K562 (cell line): Measurements from ENCODE around the gene USH1G. TPM values are rescaled to one million over a fixed set of nuclear protein-coding genes. Genes with fewer than 3 reads are reported as not detected.

Experiments used
- ATAC-seq: fragments of 200-7000 bp; cut with Tn5 transposase; 3 replicates; pipeline ENCODE4 v1.9.1; 2020; ENCODE audit warnings: moderate library complexity
- BruUV-seq: library from RNA; stranded (reverse); fragments of 400-500 nt; replicated peaks from 2 replicates; lab custom pipeline; 2021; lab: Mats Ljungman, UMichigan
- CTCF ChIA-PET: fragments of 300-600 bp; formaldehyde crosslinking; extraction: SDS; loops from one replicate; lab custom pipeline; 2021; ENCODE audit warnings: low intra/inter-chr PET ratio; lab: Yijun Ruan, JAX
- POLR2A ChIA-PET: fragments of 300-600, 350-650 bp; sonication (Branson Sonifier 250); formaldehyde crosslinking; extraction: SDS; loops from one replicate; lab custom pipeline; 2021; ENCODE audit warnings: antibody characterized with exemption, inconsistent platforms; lab: Yijun Ruan, JAX
- DNase-seq, 4 experiments: peaks; one replicate each; pipeline versions ENCODE4 v3.0.0 to v3.0.0-alpha.2; 2011 to 2018; ENCODE audit warnings: low spot score in 3 of 4, mixed read lengths in 3 of 4; ENCODE audit errors: extremely low read depth in 1 of 4
- FAIRE-seq: peaks from 2 replicates; lab custom pipeline; 2011; peaks lifted over from hg19 to GRCh38; lab: Jason Lieb, UNC
- H2AFZ ChIP-seq: 2 replicates; pipeline ENCODE4 v1.6.0; 2011; ENCODE audit warnings: low read depth, low read length, control low read depth, inconsistent platforms
- H3K27ac ChIP-seq: fragments of 200-600 bp; 3 replicates; pipeline ENCODE4 v1.8.0; 2011; ENCODE audit warnings: low read depth, mild to moderate bottlenecking, control low read depth, inconsistent platforms, low read length, moderate library complexity, mixed read lengths; ENCODE audit errors: extremely low read depth
- H3K27me3 ChIP-seq, 2 experiments: fragments of 300-600 bp in 1 of 2; 2 replicates in 1 of 2; 3 replicates in 1 of 2; pipeline versions ENCODE4 v1.6.0 to v1.8.0; 2011; ENCODE audit warnings: inconsistent platforms in 2 of 2, low read length in 2 of 2, mild to moderate bottlenecking in 1 of 2, mixed read lengths in 1 of 2, moderate library complexity in 1 of 2; ENCODE audit not compliant: control insufficient read depth in 2 of 2, insufficient read depth in 2 of 2
- H3K36me3 ChIP-seq: fragments of 300-600 bp; 3 replicates; pipeline ENCODE4 v1.8.0; 2011; ENCODE audit warnings: mild to moderate bottlenecking, low read length, inconsistent platforms; ENCODE audit not compliant: control insufficient read depth, insufficient read depth
- H3K4me1 ChIP-seq, 2 experiments: fragments of 200-600 bp in 1 of 2; replicated peaks in 1 of 2; 2 replicates in 1 of 2; 3 replicates in 1 of 2; pipeline versions ENCODE4 v1.5.1 to v1.8.0; 2011; ENCODE audit warnings: inconsistent platforms in 2 of 2, low read length in 2 of 2, mild to moderate bottlenecking in 1 of 2, mixed read lengths in 1 of 2, moderate library complexity in 1 of 2; ENCODE audit not compliant: control insufficient read depth in 2 of 2, insufficient read depth in 2 of 2
- H3K4me2 ChIP-seq: 2 replicates; pipeline ENCODE4 v1.6.1; 2011; ENCODE audit warnings: low read length, control low read depth, inconsistent platforms, mixed read lengths; ENCODE audit not compliant: insufficient read depth
- H3K4me3 ChIP-seq: fragments of 200-600 bp; sonication (generic), shearing (Covaris generic); 2 replicates; pipeline ENCODE4 v1.5.1; 2016; ENCODE audit warnings: control low read depth, inconsistent platforms
- H3K79me2 ChIP-seq: fragments of 200-600 bp; 3 replicates; pipeline ENCODE4 v1.8.0; 2011; ENCODE audit warnings: low read length, inconsistent platforms; ENCODE audit not compliant: control insufficient read depth, insufficient read depth
- H3K9ac ChIP-seq, 2 experiments: 2 replicates each; pipeline versions ENCODE4 v1.6.0 to v1.6.1; 2011; ENCODE audit warnings: low read depth in 2 of 2, low read length in 2 of 2, control low read depth in 1 of 2, inconsistent platforms in 1 of 2, mild to moderate bottlenecking in 1 of 2, mixed read lengths in 1 of 2; ENCODE audit not compliant: insufficient read depth in 1 of 2
- H3K9me1 ChIP-seq: one replicate; pipeline ENCODE4 v1.6.0; 2011; ENCODE audit warnings: inconsistent platforms, mild to moderate bottlenecking, low read length, moderate library complexity; ENCODE audit not compliant: control insufficient read depth, insufficient read depth
- H3K9me3 ChIP-seq: replicated peaks from 2 replicates; pipeline ENCODE4 v1.5.1; 2011; ENCODE audit warnings: low read depth, low read length, inconsistent platforms; ENCODE audit not compliant: control insufficient read depth, insufficient read depth
- H4K20me1 ChIP-seq: replicated peaks from 2 replicates; pipeline ENCODE4 v1.6.1; 2011; ENCODE audit warnings: low read length, inconsistent platforms, mixed read lengths; ENCODE audit not compliant: control insufficient read depth, insufficient read depth
- ETS2 ChIP-seq: IDR thresholded peaks from 2 replicates; pipeline ENCODE4 v1.6.1; 2016; ENCODE audit warnings: borderline replicate concordance, missing genetic modification characterization, mild to moderate bottlenecking, moderate library complexity, missing compliant biosample characterization; ENCODE audit not compliant: poor library complexity, severe bottlenecking
- MAZ ChIP-seq, 2 experiments: fragments of 450-650 bp in 1 of 2; sonication (generic) in 1 of 2; formaldehyde crosslinking; IDR thresholded peaks in 1 of 2; conservative IDR thresholded peaks in 1 of 2; 2 replicates each; pipeline versions ENCODE4 v1.4.0 to v1.5.0; 2020; ENCODE audit warnings: mild to moderate bottlenecking in 1 of 2, missing genetic modification reagents in 1 of 2
- RBBP5 ChIP-seq: fragments of 200-600 bp; sonication (generic); IDR thresholded peaks from 2 replicates; pipeline ENCODE4 v1.6.1; 2012; ENCODE audit warnings: borderline replicate concordance, mild to moderate bottlenecking, low read length, control low read depth, inconsistent platforms; ENCODE audit not compliant: insufficient read depth, poor library complexity, severe bottlenecking
- ZNF507 ChIP-seq: conservative IDR thresholded peaks from 2 replicates; pipeline ENCODE4 v1.6.1; 2017; ENCODE audit warnings: missing genetic modification characterization, missing compliant biosample characterization
- ZNF586 ChIP-seq: fragments of 450-650 bp; formaldehyde crosslinking; conservative IDR thresholded peaks from 2 replicates; pipeline ENCODE4 v1.4.0; 2020; ENCODE audit warnings: mild to moderate bottlenecking, moderate library complexity
- ZNF76 ChIP-seq: fragments of 250-450 bp; sonication (Bioruptor Pico); IDR thresholded peaks from 2 replicates; pipeline ENCODE4 v1.4.0; 2020; ENCODE audit warnings: mild to moderate bottlenecking, moderate library complexity, borderline replicate concordance
- WGBS: fragments of 100-300 bp; shearing (Covaris generic); methylation state at CpG from one replicate; pipeline ENCODE4 v1.1.6; 2016; ENCODE audit warnings: low coverage, mixed read lengths; ENCODE audit not compliant: insufficient coverage; ENCODE audit errors: missing lambda C conversion rate; 5-methylcytosine and 5-hydroxymethylcytosine counted together
- in situ Hi-C: fragments of 300-500 bp; cut with MboI; formaldehyde crosslinking; loops from 4 replicates; pipeline ENCODE4 v1.15.0; 2018; ENCODE audit warnings: inconsistent platforms, mixed read lengths
- intact Hi-C: fragments of 100-400 bp; cut with micrococcal nuclease; formaldehyde crosslinking; loops from 2 replicates; pipeline ENCODE4 v1.14.2; 2022
- polyA plus RNA-seq, 8 experiments: library from polyadenylated mRNA; depleted of rRNA in 4 of 8; stranded (reverse) in 5 of 8; unstranded in 3 of 8; fragments of >200 nt; fragmentation: Nextera tagmentation in 2 of 8; fragmentation: Illumina TruSeq in 1 of 8; extraction: Ambion mirVana in 2 of 8; extraction: Trizol in 1 of 8; gene quantifications; 2 replicates each; pipeline versions ENCODE4 v1.2.1 to v1.2.3, GENCODE V29; 2011 to 2014; ENCODE audit warnings: inconsistent platforms in 1 of 8, missing spikeins in 1 of 8
- total RNA-seq, 7 experiments: library from RNA; depleted of rRNA in 6 of 7; stranded (reverse); fragments of >200 nt in 6 of 7; fragmentation: Illumina TruSeq in 2 of 7; extraction: Trizol in 2 of 7; gene quantifications; 2 replicates each; pipeline versions ENCODE4 v1.2.1 to v1.2.3, GENCODE V29; 2011 to 2021; ENCODE audit warnings: low replicate concordance in 1 of 7
- TF ChIP-seq, protein P1 (sequence below), 2 experiments: fragments of 450-650 bp in 1 of 2; sonication (generic) in 1 of 2; formaldehyde crosslinking in 1 of 2; IDR thresholded peaks; 2 replicates each; pipeline versions ENCODE4 v1.7.1 to v1.9.0; 2016 to 2022; ENCODE audit warnings: inconsistent platforms in 1 of 2, mild to moderate bottlenecking in 1 of 2, missing genetic modification reagents in 1 of 2
- TF ChIP-seq, protein P2 (sequence below): fragments of 450-650 bp; formaldehyde crosslinking; IDR thresholded peaks from 2 replicates; pipeline ENCODE4 v1.4.0; 2022; ENCODE audit warnings: missing genetic modification characterization

The USH1G gene
- total and polyA plus RNA-seq, 9 of the 15 experiments (the other 6 are each of a cell fraction or from before 2014, with no cell fraction given) = 0.22 to 1.00 (median 0.64) TPM; not detected in 2

DNA sequence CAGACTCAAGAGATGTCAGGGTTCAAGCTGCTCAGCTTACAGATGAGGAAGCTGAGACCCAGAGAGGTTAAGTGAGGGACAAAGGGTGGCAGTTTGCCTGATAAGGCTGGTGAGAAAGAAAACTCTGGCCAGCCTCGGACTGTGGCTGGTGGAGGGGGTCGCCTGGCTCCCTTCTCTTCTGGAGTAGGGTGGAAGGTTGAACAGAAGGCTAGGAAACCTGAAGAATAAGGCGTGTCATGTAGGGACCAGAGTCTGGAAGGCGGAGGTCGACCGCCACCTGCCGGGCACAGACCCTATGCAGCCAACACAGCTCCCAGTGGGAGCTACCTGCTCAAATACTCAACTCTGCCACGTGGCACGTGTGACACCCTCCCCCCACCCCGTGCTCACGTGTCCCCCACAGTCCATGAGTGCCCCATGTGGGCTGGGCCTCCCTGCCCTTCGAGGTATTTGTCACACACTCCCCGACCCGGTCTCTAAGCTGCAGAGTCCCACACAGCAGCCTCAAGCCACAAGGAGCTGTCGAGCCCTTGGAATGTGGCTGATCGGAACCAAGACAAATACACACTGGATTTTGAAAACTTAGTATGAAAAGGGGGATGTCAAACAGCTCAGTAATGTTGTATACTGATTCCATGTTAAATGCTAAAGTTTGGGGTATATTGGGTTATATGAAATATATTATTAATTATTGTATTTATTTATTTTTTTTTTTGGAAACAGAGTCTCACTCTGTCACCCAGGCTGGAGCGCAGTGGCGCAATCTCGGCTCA is 37.7 kb upstream of the USH1G start:
- H3K36me3 ChIP-seq = no peaks in the 10 kb centered on the region
- peak overlapping the region; percentile 15; the same call in 1 of the 3 replicates for H3K27ac ChIP-seq
- BruUV-seq = no TSS peak
- peak overlapping the region; percentile 54 for H3K4me2 ChIP-seq
- 8% methylated on average over 15 of the region's 19 CpGs for WGBS
- peak; percentile 91 to 92 (median 92) for DNase-seq
- intact Hi-C loops = loop anchor here (1.0 to 5.0 kb wide), 6 partner anchors 46 to 452 kb away; no protein-coding TSS in a partner anchor
- H3K27me3 ChIP-seq = no peaks in the 10 kb centered on the region; a peak in 1 of 5 replicates
- POLR2A ChIA-PET = interaction anchor here (0.5 to 2.5 kb wide), 33 partner anchors 9 to 280 kb away, joined by 3 to 16 read pairs (median 4); partner anchors contain the start of genes ARMC7, FDXR, MRPL58 and NUP85
- peak overlapping the region; percentile 93 for H2AFZ ChIP-seq
- H3K9me3 ChIP-seq = peaks cover 4% of the 10 kb centered on the region; the same call in 1 of the 2 replicates
- peaks cover 10 to 49% of the 10 kb centered on the region in 2 experiments; a peak in 4 of 5 replicates for H3K4me1 ChIP-seq
- CTCF ChIA-PET = interaction anchor here (0.5 to 6.3 kb wide), 13 partner anchors 36 to 710 kb away, joined by 3 to 86 read pairs (median 7); partner anchors contain the start of genes OTOP2 and USH1G
- in situ Hi-C loops = loop anchor here (5.0 kb wide), 1 partner anchor 152 kb away; no protein-coding TSS in a partner anchor
- FAIRE-seq = peak; percentile 92
- no peak overlapping the region for H3K4me3 ChIP-seq
- no peaks in the 10 kb centered on the region for H4K20me1 ChIP-seq
- H3K9me1 ChIP-seq = no peaks in the 10 kb centered on the region
- peak overlapping the region; percentile 15 to 57; a peak in 1 of 4 replicates for H3K9ac ChIP-seq
- peak; percentile 89 for ATAC-seq
- no peaks in the 10 kb centered on the region for H3K79me2 ChIP-seq
- TF ChIP-seq, protein P1, sequence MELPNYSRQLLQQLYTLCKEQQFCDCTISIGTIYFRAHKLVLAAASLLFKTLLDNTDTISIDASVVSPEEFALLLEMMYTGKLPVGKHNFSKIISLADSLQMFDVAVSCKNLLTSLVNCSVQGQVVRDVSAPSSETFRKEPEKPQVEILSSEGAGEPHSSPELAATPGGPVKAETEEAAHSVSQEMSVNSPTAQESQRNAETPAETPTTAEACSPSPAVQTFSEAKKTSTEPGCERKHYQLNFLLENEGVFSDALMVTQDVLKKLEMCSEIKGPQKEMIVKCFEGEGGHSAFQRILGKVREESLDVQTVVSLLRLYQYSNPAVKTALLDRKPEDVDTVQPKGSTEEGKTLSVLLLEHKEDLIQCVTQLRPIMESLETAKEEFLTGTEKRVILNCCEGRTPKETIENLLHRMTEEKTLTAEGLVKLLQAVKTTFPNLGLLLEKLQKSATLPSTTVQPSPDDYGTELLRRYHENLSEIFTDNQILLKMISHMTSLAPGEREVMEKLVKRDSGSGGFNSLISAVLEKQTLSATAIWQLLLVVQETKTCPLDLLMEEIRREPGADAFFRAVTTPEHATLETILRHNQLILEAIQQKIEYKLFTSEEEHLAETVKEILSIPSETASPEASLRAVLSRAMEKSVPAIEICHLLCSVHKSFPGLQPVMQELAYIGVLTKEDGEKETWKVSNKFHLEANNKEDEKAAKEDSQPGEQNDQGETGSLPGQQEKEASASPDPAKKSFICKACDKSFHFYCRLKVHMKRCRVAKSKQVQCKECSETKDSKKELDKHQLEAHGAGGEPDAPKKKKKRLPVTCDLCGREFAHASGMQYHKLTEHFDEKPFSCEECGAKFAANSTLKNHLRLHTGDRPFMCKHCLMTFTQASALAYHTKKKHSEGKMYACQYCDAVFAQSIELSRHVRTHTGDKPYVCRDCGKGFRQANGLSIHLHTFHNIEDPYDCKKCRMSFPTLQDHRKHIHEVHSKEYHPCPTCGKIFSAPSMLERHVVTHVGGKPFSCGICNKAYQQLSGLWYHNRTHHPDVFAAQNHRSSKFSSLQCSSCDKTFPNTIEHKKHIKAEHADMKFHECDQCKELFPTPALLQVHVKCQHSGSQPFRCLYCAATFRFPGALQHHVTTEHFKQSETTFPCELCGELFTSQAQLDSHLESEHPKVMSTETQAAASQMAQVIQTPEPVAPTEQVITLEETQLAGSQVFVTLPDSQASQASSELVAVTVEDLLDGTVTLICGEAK (IDR thresholded peaks at IDR 0.05) = no peak
- TF ChIP-seq, protein P1 (CRISPR knock-in tag; IDR thresholded peaks at IDR 0.05) = no peak
- TF ChIP-seq MAZ (CRISPR knock-in tag; conservative IDR thresholded peaks at IDR 0.05 in 1 of 2, IDR thresholded peaks at IDR 0.05 in 1 of 2) = peak; percentile 75
- TF ChIP-seq, protein P2, sequence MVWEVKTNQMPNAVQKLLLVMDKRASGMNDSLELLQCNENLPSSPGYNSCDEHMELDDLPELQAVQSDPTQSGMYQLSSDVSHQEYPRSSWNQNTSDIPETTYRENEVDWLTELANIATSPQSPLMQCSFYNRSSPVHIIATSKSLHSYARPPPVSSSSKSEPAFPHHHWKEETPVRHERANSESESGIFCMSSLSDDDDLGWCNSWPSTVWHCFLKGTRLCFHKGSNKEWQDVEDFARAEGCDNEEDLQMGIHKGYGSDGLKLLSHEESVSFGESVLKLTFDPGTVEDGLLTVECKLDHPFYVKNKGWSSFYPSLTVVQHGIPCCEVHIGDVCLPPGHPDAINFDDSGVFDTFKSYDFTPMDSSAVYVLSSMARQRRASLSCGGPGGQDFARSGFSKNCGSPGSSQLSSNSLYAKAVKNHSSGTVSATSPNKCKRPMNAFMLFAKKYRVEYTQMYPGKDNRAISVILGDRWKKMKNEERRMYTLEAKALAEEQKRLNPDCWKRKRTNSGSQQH (CRISPR knock-in tag) = no peak
- TF ChIP-seq ZNF586 (CRISPR knock-in tag) = no peak
- TF ChIP-seq RBBP5 = no peak
- TF ChIP-seq ZNF507 = no peak
- no peak for TF ChIP-seq ZNF76
- no peak for TF ChIP-seq ETS2
